ENCODE measurements around the gene MEGF6. TPM values are rescaled to one million over a fixed set of nuclear protein-coding genes. Genes with fewer than 3 reads are reported as not detected.

MEGF6 gene
- total and polyA plus RNA-seq, 12 donors, result 0.15 to 29.2 (median 8.2) TPM

DNA sequence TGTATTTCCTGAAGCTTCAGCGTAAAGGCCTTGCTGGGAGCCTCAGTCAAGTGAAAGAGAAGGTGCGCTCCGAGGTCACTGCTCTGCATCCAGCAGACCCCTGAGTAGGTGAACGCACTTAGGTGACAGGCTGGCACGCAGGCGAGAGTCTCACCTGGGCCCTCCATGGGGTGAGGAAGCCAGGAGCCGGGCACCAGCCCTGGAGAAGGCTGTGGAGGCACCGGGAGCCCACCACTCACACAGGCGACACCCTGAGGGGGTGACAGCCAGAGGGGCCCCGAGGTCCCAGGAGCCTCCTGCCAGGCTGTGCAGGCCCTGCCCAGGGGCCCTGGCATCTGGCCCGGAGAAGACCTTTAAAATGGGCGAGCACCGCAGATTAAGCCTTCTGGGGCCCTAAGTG, 89.2 kb downstream of the MEGF6 start:
- DNase-seq, result no peak
- Histone ChIP-seq H3K27me3 (no peaks in the 10 kb centered on the region), H3K27ac (no peak overlapping the region), H3K4me3 (no peak overlapping the region), H3K9me3 (replicated peaks in 1 of 3) (no peaks in the 10 kb centered on the region), H3K4me1 (replicated peaks in 1 of 2) (no peaks in the 10 kb centered on the region), H3K36me3 (replicated peaks in 1 of 2) (no peaks in the 10 kb centered on the region)
- WGBS, 4 donors, result 90 to 96% (median 92%) methylated on average over 8 to 13 of the region's 13 CpGs
- TF ChIP-seq, protein P1, sequence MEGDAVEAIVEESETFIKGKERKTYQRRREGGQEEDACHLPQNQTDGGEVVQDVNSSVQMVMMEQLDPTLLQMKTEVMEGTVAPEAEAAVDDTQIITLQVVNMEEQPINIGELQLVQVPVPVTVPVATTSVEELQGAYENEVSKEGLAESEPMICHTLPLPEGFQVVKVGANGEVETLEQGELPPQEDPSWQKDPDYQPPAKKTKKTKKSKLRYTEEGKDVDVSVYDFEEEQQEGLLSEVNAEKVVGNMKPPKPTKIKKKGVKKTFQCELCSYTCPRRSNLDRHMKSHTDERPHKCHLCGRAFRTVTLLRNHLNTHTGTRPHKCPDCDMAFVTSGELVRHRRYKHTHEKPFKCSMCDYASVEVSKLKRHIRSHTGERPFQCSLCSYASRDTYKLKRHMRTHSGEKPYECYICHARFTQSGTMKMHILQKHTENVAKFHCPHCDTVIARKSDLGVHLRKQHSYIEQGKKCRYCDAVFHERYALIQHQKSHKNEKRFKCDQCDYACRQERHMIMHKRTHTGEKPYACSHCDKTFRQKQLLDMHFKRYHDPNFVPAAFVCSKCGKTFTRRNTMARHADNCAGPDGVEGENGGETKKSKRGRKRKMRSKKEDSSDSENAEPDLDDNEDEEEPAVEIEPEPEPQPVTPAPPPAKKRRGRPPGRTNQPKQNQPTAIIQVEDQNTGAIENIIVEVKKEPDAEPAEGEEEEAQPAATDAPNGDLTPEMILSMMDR (IDR thresholded peaks at IDR 0.05), result no peak
- TF ChIP-seq POLR2A (IDR thresholded peaks at IDR 0.05), result no peak
- intact Hi-C loops (cut with DNase I), result no loop called here

DNA sequence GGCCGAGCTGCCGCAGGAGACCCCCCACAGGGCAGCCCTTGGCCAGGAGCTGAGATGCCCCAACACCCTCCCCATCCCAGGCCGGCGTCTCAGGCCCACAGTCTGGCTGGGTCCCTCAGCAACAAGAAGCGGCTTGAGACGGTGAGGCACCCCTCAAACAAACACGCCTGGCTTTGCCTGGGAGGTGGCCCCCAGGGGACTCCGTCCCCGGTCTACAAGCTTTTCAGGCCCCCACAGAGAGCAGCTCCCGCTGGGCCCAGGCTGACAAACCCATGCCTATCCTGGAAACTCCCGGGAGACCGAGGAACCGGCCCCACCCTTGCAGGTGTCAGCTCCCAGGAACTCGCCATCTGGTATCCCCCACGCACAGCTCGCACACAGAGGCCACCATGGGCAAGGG, 89.9 kb downstream of the MEGF6 start:
- no peaks in the 10 kb centered on the region for H3K4me1 ChIP-seq (replicated peaks in 1 of 2)
- DNase-seq, result no peak
- WGBS, 4 donors, result 60 to 100% (median 86%) methylated on average over 1 to 16 of the region's 16 CpGs
- TF ChIP-seq, protein P1 (IDR thresholded peaks at IDR 0.05), result no peak
- TF ChIP-seq POLR2A (IDR thresholded peaks at IDR 0.05), result no peak
- no peaks in the 10 kb centered on the region for H3K9me3 ChIP-seq (replicated peaks in 1 of 3)
- H3K27me3 ChIP-seq, result no peaks in the 10 kb centered on the region
- H3K4me3 ChIP-seq, result no peak overlapping the region
- intact Hi-C loops (cut with DNase I), result no loop called here
- no peaks in the 10 kb centered on the region for H3K36me3 ChIP-seq (replicated peaks in 1 of 2)
- H3K27ac ChIP-seq, result no peak overlapping the region

DNA sequence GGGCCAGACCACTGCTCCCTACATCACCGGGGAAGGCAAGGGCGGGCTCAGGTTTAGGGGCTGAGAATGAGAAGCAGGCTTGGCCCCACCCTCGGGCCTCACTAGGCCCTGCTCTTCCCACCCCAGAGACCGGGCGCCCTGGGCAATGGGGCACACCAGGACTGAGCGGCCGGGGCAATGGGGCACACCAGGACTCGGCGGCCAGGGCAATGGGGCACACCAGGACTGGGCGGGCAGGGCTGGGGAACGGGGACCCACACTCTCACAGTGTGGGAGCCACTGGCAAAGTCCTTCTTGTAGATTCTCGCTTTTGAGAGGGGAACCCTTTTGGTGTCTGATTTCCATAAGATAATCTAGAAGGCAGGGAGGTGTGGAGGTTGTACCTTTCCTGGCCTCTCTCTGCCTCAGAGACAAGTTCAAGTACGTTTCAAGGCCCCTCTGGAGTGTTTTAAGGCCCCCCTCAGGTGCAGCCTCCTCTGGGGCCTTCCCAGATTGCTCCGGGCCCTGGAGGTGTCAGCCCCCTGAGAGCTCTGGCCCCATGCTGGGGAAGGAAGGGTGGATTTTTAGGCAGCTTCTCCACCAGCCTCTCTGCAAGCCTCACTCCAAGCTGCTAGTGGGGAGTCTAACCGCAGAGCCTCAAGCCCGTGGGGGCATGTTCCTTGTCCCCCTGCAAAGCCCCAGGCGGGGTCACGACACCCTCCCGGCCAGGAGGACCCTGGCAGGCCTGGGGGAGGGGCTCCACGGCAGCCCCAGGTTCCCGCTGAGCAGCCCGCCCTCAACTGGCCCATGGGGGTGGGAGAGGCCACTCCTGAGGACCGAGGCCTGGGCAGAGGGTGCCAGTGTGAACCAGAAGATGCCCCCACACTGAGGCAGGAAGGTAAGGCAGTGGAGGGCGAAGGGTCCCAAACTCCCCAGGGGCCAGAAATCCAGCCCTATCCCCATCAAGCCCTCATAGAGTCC, 90.6 kb downstream of the MEGF6 start:
- no peak overlapping the region for H3K4me3 ChIP-seq
- H3K4me1 ChIP-seq (replicated peaks in 1 of 2), result no peaks in the 10 kb centered on the region
- TF ChIP-seq, protein P1 (IDR thresholded peaks at IDR 0.05), result no peak
- TF ChIP-seq POLR2A (IDR thresholded peaks at IDR 0.05), result no peak
- no peaks in the 10 kb centered on the region for H3K36me3 ChIP-seq (replicated peaks in 1 of 2)
- intact Hi-C loops (cut with DNase I), result no loop called here
- no peaks in the 10 kb centered on the region for H3K27me3 ChIP-seq
- no peak for DNase-seq
- 74 to 97% (median 83%) methylated on average over 10 to 24 of the region's 24 CpGs for WGBS, 4 donors
- H3K27ac ChIP-seq, result no peak overlapping the region
- no peaks in the 10 kb centered on the region for H3K9me3 ChIP-seq (replicated peaks in 1 of 3)

DNA sequence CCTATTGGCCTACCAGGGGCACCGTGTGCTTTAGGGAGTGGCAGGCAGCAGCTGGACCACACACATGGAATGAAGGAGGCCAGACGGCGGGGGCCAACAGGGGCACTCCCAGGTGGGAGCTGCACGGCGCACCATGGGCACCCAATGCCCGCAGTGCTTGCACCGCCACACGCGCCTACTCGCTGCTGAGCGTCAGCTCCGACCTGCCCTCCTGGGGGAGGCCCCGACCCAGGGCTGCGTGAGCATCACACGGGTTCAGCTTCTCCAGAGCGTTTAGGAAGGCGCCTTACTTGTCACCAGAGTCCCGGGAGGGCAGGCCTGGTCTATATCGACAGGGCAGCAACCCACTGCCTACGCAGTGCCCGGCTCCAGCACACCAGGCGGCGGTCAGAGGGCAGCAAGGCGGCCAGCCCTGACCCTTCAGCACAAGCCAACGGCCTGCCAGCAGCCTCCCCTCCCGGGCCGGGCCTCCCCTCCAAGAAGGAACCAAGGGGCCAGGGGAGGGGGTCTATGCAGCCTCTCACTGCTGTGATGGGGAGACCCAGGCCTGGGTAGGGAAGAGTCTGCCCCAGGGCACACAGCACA, 91.9 kb downstream of the MEGF6 start:
- no peak for TF ChIP-seq POLR2A (IDR thresholded peaks at IDR 0.05)
- TF ChIP-seq, protein P1 (IDR thresholded peaks at IDR 0.05), result no peak
- intact Hi-C loops (cut with DNase I), result no loop called here
- no peak overlapping the region for H3K4me3 ChIP-seq
- no peaks in the 10 kb centered on the region for H3K27me3 ChIP-seq
- no peaks in the 10 kb centered on the region for H3K36me3 ChIP-seq (replicated peaks in 1 of 2)
- H3K4me1 ChIP-seq (replicated peaks in 1 of 2), result no peaks in the 10 kb centered on the region
- no peak for DNase-seq
- H3K27ac ChIP-seq, result no peak overlapping the region
- no peaks in the 10 kb centered on the region for H3K9me3 ChIP-seq (replicated peaks in 1 of 3)
- 71 to 94% (median 90%) methylated on average over 6 to 27 of the region's 27 CpGs for WGBS, 4 donors

Measured in adrenal gland (tissue), 12 donors.